ENCODE data around the gene ANKRD11.
"Not testable (repeated sequence)": the region's sequence is repeated elsewhere in the genome, so short reads cannot be mapped to it uniquely, and the experiment has no call there.

DNA sequence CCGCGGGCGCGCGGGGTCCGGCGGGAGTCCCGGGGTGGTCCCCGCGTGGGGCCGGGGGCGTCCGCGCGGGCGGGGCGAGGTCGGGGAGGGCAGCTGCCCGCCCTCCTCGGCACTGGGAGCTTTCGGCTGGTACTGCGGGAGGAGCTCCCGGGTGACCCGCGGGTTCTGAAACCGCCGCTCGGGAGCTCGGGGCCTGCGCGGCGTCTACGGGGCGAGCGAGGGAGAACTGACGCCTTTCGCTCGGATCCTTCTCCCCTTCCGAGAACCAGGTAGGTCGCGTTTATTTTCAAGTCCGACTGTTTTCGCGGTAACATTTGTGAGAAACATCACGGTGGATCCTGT, 242.7 kb downstream of the ANKRD11 start:
- TF ChIP-seq POLR2A, POLR2AphosphoS5 (IDR thresholded peaks at IDR 0.05): not testable (repeated sequence)
- TF ChIP-seq, protein P1, sequence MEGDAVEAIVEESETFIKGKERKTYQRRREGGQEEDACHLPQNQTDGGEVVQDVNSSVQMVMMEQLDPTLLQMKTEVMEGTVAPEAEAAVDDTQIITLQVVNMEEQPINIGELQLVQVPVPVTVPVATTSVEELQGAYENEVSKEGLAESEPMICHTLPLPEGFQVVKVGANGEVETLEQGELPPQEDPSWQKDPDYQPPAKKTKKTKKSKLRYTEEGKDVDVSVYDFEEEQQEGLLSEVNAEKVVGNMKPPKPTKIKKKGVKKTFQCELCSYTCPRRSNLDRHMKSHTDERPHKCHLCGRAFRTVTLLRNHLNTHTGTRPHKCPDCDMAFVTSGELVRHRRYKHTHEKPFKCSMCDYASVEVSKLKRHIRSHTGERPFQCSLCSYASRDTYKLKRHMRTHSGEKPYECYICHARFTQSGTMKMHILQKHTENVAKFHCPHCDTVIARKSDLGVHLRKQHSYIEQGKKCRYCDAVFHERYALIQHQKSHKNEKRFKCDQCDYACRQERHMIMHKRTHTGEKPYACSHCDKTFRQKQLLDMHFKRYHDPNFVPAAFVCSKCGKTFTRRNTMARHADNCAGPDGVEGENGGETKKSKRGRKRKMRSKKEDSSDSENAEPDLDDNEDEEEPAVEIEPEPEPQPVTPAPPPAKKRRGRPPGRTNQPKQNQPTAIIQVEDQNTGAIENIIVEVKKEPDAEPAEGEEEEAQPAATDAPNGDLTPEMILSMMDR (IDR thresholded peaks at IDR 0.05): not testable (repeated sequence)
